Colon (tissue), 2 donors: ENCODE data around the gene MYO15B.

Experiments
- FAIRE-seq: peaks from 2 replicates; lab custom pipeline; 2012; peaks lifted over from hg19 to GRCh38; lab: Jason Lieb, UNC
- donor health status: control.
- donor health status: control.

Gene MYO15B

GRCh38 chr17:75603123-75603522, 15.5 kb downstream of the MYO15B start:
- no peak for FAIRE-seq

GRCh38 chr17:75604034-75604695, 16.6 kb downstream of the MYO15B start:
- no peak for FAIRE-seq

- no peak for FAIRE-seq
Measured at GRCh38 chr17:75605790-75606189, 18.2 kb downstream of the MYO15B start.

- no peak for FAIRE-seq
Measured at GRCh38 chr17:75607086-75607485, 19.5 kb downstream of the MYO15B start.

GRCh38 chr17:75610103-75610984, 22.7 kb downstream of the MYO15B start:
- no peak for FAIRE-seq

- FAIRE-seq, result no peak
Measured at GRCh38 chr17:75611851-75612429, 24.3 kb downstream of the MYO15B start.

GRCh38 chr17:75612906-75613626, 25.5 kb downstream of the MYO15B start:
- FAIRE-seq, result no peak

- FAIRE-seq, result no peak
Measured at GRCh38 chr17:75614006-75614405, 26.4 kb downstream of the MYO15B start.

GRCh38 chr17:75614556-75615270, 27.1 kb downstream of the MYO15B start:
- no peak for FAIRE-seq

GRCh38 chr17:75615301-75615700, 27.7 kb downstream of the MYO15B start:
- FAIRE-seq, result no peak

GRCh38 chr17:75616521-75617122, 29.0 kb downstream of the MYO15B start:
- no peak for FAIRE-seq

- no peak for FAIRE-seq
Measured at GRCh38 chr17:75617218-75617617, 29.6 kb downstream of the MYO15B start.

- FAIRE-seq, result no peak
Measured at GRCh38 chr17:75617675-75618074, 30.1 kb downstream of the MYO15B start.

- no peak for FAIRE-seq
Measured at GRCh38 chr17:75619506-75620431, 32.2 kb downstream of the MYO15B start.

- no peak for FAIRE-seq
Measured at GRCh38 chr17:75621489-75621888, 33.9 kb downstream of the MYO15B start.

- no peak for FAIRE-seq
Measured at GRCh38 chr17:75622076-75622475, 34.5 kb downstream of the MYO15B start.

- FAIRE-seq, result no peak
Measured at GRCh38 chr17:75622771-75623273, 35.2 kb downstream of the MYO15B start.

- FAIRE-seq, result no peak
Measured at GRCh38 chr17:75623386-75623785, 35.8 kb downstream of the MYO15B start.

GRCh38 chr17:75624021-75624420, 36.4 kb downstream of the MYO15B start:
- FAIRE-seq, result no peak

- FAIRE-seq, result no peak
Measured at GRCh38 chr17:75624714-75625345, 37.2 kb downstream of the MYO15B start.
